GM19035 (cell line): Measurements from ENCODE around the gene APOBEC3F.

Source experiments
- ATAC-seq: cut with Tn5 transposase; IDR thresholded peaks from one replicate; pipeline ENCODE4 v1.9.1; 2021; ENCODE audit not compliant: unreplicated experiment

The APOBEC3F gene

DNA sequence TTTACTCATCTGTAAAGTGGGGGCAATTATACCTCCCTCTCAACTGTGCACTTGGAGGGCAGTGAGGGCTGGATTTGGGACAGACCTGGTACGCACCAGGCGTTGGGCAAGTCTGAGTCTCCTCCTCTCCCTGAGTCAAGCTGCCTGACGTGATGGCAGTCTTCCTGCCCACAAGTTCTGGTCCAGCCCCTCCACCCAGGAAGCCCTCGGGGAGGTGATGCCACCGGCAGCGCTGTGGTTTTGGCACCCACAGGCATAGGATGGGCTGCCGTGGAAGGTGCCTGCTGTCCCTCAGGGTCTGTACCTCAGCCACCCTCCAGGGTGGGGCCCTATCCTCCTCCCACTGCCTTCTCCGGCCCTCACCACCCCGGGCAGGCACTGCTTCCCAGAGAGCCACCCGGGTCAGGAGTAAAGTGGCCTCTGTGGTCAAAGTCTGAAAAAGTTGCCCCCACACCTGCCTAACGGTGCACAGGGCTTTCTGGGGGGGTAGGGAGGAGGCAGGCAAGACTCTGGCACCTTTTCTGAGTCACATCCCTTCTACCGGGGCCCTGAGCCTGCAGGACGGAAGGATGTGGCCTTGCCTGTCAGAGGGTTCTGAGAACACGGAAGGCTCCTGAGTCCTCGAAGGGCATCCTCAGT, 49.9 kb downstream of the APOBEC3F start:
- no peak for ATAC-seq

- ATAC-seq, result no peak
Measured at GRCh38 chr22:39091126-39092081, 50.7 kb downstream of the APOBEC3F start.

DNA sequence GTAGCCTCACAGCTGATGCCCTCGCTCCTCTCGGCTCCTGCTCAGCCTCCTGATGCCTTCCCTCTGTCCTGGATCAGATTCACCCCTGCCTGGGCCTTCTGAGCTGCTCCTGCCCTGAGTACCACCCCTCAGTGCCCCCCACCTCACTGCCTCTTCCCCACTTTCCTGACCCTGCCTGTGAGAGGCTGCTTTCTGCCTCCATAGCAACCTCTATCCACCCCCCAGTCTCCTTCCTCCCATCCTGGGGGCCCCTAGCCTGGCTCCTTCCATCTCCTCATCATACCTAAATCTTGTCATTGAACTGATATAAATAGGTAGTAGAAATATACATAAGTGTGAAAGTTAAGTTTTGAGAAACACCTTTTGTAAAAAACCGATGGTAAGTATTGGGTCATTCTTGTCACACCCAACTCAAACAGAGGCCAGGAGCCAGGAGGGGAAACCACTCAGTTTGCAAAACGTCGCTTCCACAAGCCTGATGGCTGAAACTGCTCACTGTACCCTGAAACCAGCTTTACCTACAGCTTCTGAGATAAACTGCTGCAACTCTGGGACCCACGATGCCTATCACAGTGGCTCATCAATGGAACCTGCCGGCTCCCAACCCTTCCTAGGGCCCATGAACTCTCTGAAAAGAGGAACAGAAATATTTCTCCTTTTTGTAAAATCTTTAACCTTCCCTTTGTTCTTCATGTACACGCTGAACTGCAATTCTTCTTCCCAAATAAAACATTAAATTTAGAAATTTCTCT, 51.6 kb downstream of the APOBEC3F start:
- ATAC-seq, result no peak

GRCh38 chr22:39094717-39095389, 54.2 kb downstream of the APOBEC3F start:
- no peak for ATAC-seq

- ATAC-seq, result no peak
Measured at GRCh38 chr22:39095971-39096370, 55.3 kb downstream of the APOBEC3F start.

DNA sequence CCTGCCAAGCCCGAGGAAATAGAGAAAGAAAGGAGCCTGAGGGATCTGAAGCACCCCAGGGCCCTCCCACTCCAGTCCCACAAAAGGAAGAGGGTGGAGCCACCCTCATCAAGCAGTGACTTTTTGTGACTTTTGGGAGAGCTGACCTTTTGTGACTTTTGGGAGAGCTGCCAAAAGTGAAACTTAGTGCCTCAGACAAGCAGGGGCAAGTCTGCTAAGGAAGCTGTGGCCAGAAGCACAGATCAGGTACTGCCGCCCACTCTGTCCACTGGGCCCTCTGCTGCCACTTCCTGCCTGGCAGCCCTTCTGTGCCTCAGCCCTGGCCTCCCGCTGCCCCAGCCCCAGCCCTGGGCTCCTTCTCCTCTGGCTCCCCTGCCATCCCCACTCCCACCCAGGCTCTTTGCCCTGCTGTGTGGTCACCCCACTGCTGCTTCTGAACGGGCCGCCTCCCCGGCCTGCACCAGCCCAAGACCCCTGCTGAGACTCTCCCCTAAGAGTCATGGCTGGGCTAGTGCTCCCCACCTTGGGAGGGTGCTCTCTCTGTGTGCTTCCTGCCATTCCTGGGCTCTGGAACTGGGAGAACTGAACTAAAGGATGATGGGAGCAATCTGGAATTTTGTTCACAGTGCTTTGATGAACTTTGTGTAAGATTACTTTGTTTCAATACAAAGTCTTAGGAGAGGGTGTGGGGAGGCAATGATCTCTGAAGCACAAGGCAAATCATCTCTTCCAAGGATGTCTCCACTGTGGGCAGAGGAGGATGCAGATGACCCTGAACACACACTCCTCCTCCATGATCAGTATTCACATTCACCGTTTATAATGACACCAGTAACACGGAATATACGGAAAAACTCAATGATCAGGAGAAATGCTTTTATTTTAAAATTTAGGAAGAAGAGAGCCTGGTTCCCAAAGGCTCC, 56.7 kb downstream of the APOBEC3F start, which contains the start of gene APOBEC3H:
Gene APOBEC3H (plus strand): TSS at position 147 of the 923 bp plus-strand sequence. CDS start 3,035 bp downstream, outside the sequence.
- no peak for ATAC-seq

DNA sequence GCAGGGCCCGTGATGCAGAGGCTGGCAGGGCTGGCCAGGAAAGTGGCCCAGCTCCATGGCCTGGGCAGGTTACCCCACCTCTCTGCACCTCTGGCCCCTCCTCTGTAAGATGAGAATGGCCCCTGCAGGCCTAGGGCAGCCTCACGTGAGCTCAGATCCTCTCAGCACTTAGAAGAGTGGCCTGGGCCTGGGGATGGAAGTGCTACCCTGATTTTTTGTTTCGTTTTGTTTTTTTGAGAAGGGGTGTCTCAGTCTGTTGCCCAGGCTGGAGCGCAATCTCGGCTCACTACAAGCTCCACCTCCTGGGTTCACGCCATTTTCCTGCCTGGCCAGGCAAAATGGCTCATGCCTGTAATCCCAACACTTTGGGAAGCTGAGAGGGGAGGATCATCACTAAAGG, 57.4 kb downstream of the APOBEC3F start:
- no peak for ATAC-seq

GRCh38 chr22:39098576-39098975, 57.9 kb downstream of the APOBEC3F start:
- ATAC-seq, result no peak

DNA sequence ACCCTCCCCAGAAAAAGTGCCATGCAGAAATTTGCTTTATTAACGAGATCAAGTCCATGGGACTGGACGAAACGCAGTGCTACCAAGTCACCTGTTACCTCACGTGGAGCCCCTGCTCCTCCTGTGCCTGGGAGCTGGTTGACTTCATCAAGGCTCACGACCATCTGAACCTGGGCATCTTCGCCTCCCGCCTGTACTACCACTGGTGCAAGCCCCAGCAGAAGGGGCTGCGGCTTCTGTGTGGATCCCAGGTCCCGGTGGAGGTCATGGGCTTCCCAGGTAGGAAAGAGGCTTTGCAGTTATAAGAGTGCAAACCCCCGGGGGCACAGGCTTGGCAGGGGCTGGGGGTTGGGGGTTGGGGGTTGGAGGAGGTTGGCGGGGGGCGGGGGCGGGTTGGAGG, 60.6 kb downstream of the APOBEC3F start:
- ATAC-seq, result no peak

DNA sequence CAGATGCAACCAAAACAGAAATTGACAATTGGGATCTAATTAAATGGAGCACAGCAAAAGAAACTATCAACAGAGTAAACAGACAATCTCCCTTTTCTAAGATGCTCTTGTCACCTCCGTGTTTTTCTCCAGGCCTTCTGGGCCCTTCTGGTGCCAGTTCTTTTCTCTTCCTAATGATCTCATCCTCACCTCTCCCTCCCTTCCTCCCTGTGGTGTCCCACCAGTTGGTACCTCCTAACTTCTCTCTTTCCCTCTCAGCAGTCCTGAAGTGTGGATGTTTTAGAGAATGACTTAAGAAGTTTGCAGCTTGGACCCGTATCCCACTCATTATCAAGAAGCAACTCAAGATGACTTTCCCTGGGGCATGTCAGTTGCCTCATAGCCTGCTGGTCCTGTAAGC, 62.8 kb downstream of the APOBEC3F start:
- ATAC-seq, result no peak
